Activated CD8-positive, alpha-beta T cell treated with anti-CD3 and anti-CD28 coated beads for 36 hours (primary cell): Measurements from ENCODE around the gene LRP3. TPM values are rescaled to one million over a fixed set of nuclear protein-coding genes. Genes with fewer than 3 reads are reported as not detected.

ENCODE experiments used
- ATAC-seq: fragments of 200-7000 bp; cut with Tn5 transposase; one replicate; pipeline ENCODE4 v1.10.0; 2021; ENCODE audit warnings: mild to moderate bottlenecking, moderate library complexity
- CTCF ChIA-PET: fragments of 350-600 bp; sonication (Branson Sonifier 250); formaldehyde crosslinking; loops from one replicate; lab custom pipeline; 2021; ENCODE audit warnings: antibody characterized with exemption; lab: Charles Lee
- POLR2A ChIA-PET: fragments of 350-600 bp; sonication (Branson Sonifier 250); formaldehyde crosslinking; loops from one replicate; lab custom pipeline; 2021; ENCODE audit warnings: antibody characterized with exemption; lab: Charles Lee
- DNase-seq: peaks from one replicate; pipeline ENCODE4 v3.0.0-alpha.2; 2020
- H3K27ac Mint-ChIP-seq: one replicate; pipeline ENCODE4 v1.8.0; 2021; ENCODE audit warnings: mild to moderate bottlenecking, mixed read lengths
- H3K27me3 Mint-ChIP-seq: one replicate; pipeline ENCODE4 v1.8.0; 2021; ENCODE audit warnings: mixed read lengths
- H3K36me3 Mint-ChIP-seq: one replicate; pipeline ENCODE4 v1.8.0; 2021; ENCODE audit warnings: low read depth, mixed read lengths
- H3K4me1 Mint-ChIP-seq: one replicate; pipeline ENCODE4 v1.8.0; 2021; ENCODE audit warnings: low read depth, mixed read lengths
- H3K4me3 Mint-ChIP-seq: one replicate; pipeline ENCODE4 v1.8.0; 2021; ENCODE audit warnings: mild to moderate bottlenecking, moderate library complexity, mixed read lengths
- H3K9me3 Mint-ChIP-seq: one replicate; pipeline ENCODE4 v1.8.0; 2021; ENCODE audit warnings: mixed read lengths
- CTCF ChIP-seq: fragments of 200-600 bp; IDR thresholded peaks from one replicate; pipeline ENCODE4 v1.8.0; 2022; ENCODE audit warnings: antibody characterized with exemption, mild to moderate bottlenecking
- intact Hi-C: fragments of 100-400 bp; cut with micrococcal nuclease; formaldehyde crosslinking; loops from one replicate; pipeline ENCODE4 v1.10.0; 2022
- total RNA-seq, 2 experiments: library from RNA; stranded (reverse); gene quantifications; one replicate each; pipeline ENCODE4 v1.2.3, GENCODE V29; 2021

Gene LRP3
- total RNA-seq, 2 experiments from 2014 or later = 0.27 to 0.31 TPM

DNA sequence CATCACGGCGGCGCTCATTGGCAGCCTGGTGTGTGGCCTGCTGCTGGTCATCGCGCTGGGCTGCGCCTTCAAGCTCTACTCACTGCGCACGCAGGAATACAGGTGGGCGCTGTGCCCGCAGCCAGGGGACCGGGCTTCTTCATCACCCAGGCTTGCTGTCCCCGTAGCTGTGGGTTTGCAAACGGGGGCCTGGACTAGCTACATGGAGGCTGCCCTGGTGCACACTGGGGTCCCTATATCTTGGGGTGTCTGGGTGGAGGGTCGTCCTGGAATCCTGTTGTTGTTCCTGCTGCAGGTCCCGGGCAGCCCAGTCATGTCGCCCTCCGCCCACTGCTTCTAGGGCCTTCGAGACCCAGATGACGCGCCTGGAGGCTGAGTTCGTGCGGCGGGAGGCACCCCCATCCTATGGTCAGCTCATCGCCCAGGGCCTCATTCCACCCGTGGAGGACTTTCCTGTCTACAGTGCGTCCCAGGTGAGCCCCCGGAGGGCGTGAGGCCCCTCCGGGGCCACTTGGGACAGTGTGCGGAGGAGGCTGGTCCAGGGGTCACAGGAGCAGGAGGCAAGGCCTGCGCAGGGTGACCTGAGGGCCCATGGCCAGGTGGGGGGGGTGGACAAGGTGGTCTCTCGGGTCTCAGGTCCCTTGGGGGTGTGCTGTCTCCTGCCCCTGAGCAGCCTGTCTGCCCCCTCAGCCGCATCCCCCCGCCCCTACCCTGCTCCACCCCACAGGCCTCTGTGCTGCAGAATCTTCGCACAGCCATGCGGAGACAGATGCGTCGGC is 12.3 kb downstream of the LRP3 start:
- ATAC-seq = no peak
- no peaks in the 10 kb centered on the region for H3K36me3 Mint-ChIP-seq
- no peaks in the 10 kb centered on the region for H3K27me3 Mint-ChIP-seq
- H3K27ac Mint-ChIP-seq = no peak overlapping the region
- no peak for TF ChIP-seq CTCF
- no peak overlapping the region for H3K4me3 Mint-ChIP-seq
- CTCF ChIA-PET = no interaction called here
- no peaks in the 10 kb centered on the region for H3K4me1 Mint-ChIP-seq
- H3K9me3 Mint-ChIP-seq = no peaks in the 10 kb centered on the region
- POLR2A ChIA-PET = no interaction called here
- DNase-seq = no peak
- intact Hi-C loops = no loop called here

- Mint-ChIP-seq H3K36me3 (no peaks in the 10 kb centered on the region), H3K9me3 (no peaks in the 10 kb centered on the region), H3K4me3 (no peak overlapping the region), H3K27me3 (no peaks in the 10 kb centered on the region), H3K27ac (no peak overlapping the region), H3K4me1 (no peaks in the 10 kb centered on the region)
- no peak for TF ChIP-seq CTCF
- POLR2A ChIA-PET = no interaction called here
- ATAC-seq = no peak
- CTCF ChIA-PET = no interaction called here
- DNase-seq = no peak
- intact Hi-C loops = no loop called here
Measured at GRCh38 chr19:33207040-33207620, 13.0 kb downstream of the LRP3 start.

DNA sequence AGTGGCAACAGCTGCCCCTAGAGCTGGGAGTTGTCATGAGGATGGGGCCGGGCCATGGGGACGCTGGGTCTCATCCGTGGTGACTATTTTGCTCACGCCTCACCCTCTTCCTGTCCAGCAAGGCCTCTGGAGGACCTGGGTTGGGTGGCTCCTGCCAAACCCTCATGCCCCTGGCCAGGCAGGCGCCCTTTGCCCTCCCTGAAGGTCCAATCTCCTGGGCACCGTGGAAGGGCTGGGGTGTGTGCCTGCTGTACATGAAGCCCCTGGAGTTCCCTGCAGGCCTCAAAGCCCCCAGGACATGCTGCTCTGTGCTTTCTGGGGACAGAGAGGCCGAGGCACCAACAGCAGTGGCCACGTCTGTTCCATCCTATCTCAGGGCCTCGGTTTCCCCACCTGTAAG is 13.8 kb downstream of the LRP3 start:
- Mint-ChIP-seq H3K27me3 (no peaks in the 10 kb centered on the region), H3K27ac (no peak overlapping the region)

DNA sequence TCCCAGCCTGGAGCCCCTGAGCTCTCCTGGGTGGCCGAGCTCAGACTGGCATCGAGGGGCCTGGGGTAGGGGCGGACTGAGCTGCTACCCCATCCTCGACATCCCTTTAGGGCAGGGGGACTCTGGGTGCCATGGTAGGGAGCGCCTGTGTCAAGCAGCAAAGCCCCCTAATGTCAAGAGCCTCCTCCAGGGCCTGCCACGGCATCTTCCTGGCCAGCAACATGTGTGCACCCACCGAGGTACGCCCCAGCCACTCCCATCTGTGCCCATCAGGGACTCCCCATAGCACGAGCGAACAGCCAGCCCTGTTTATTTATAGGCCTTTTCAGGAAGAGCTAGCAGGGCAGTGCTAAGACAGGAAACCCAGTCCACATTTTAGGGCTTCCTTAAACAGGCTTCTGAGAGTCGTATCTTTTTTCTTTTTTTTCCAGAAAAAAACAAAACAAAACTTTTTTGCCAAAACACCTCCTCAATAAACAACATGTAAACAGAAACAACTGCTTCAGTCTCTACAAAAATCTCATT is 14.3 kb downstream of the LRP3 start:
- Mint-ChIP-seq H3K4me3 (no peak overlapping the region), H3K9me3 (no peaks in the 10 kb centered on the region), H3K27ac (no peak overlapping the region), H3K36me3 (no peaks in the 10 kb centered on the region), H3K4me1 (no peaks in the 10 kb centered on the region), H3K27me3 (no peaks in the 10 kb centered on the region)
- intact Hi-C loops = no loop called here
- ATAC-seq = no peak
- ChIA-PET CTCF (no interaction called here), POLR2A (no interaction called here)
- no peak for DNase-seq
- TF ChIP-seq CTCF = no peak

More for the DNA sequence above, 13.8 kb downstream of the LRP3 start:
- no peak for TF ChIP-seq CTCF
- no peaks in the 10 kb centered on the region for H3K9me3 Mint-ChIP-seq
- POLR2A ChIA-PET = no interaction called here
- no peak overlapping the region for H3K4me3 Mint-ChIP-seq
- no peaks in the 10 kb centered on the region for H3K36me3 Mint-ChIP-seq
- intact Hi-C loops = no loop called here
- no peak for DNase-seq
- CTCF ChIA-PET = no interaction called here
- ATAC-seq = no peak
- no peaks in the 10 kb centered on the region for H3K4me1 Mint-ChIP-seq
